Measurements from ENCODE around the gene CFAP91. TPM values are rescaled to one million over a fixed set of nuclear protein-coding genes. Genes with fewer than 3 reads are reported as not detected.

Gene CFAP91
- total and polyA plus RNA-seq, 2 experiments from 2014 or later, result 2.4 to 3.7 TPM

GRCh38 chr3:119659606-119660291 lies 43.1 kb upstream of the CFAP91 start:
- no peak for ATAC-seq
- Histone ChIP-seq H4K20me1 (replicated peaks; ENCODE audit: insufficient read depth) (no peaks in the 10 kb centered on the region), H3K4me1 (ENCODE audit: insufficient read depth) (no peaks in the 10 kb centered on the region), H3K27ac (ENCODE audit: low read depth) (no peak overlapping the region), H3K4me2 (no peak overlapping the region), H3K27me3 (ENCODE audit: insufficient read depth) (no peaks in the 10 kb centered on the region), H3K36me3 (ENCODE audit: insufficient read depth) (no peaks in the 10 kb centered on the region), H3K4me3 (no peak overlapping the region), H3F3A (replicated peaks; ENCODE audit: low read depth) (no peaks in the 10 kb centered on the region), H3K9me2 (ENCODE audit: insufficient read depth) (no peaks in the 10 kb centered on the region), H3K79me2 (replicated peaks; ENCODE audit: insufficient read depth) (no peaks in the 10 kb centered on the region), H2AFZ (no peak overlapping the region)
- Mint-ChIP-seq H3K4me1 (peaks cover 2% of the 10 kb centered on the region), H3K36me3 (ENCODE audit: low read depth) (no peaks in the 10 kb centered on the region), H3K4me3 (no peak overlapping the region), H3K27ac (no peak overlapping the region; the same call in 1 of the 2 replicates), H3K9me3 (no peaks in the 10 kb centered on the region), H3K27me3 (ENCODE audit: insufficient read depth, low read depth, poor library complexity) (no peaks in the 10 kb centered on the region)
- DNase-seq (ENCODE audit: low spot score), result no peak
- TF ChIP-seq REST (IDR thresholded peaks at IDR 0.05; ENCODE audit: unreplicated experiment) (no peak), STAT1 (IDR thresholded peaks at IDR 0.05; ENCODE audit: unreplicated experiment) (no peak), ZNF331 (CRISPR knock-in tag; IDR thresholded peaks at IDR 0.05; ENCODE audit: low read depth) (no peak), ZNF114 (CRISPR knock-in tag; IDR thresholded peaks at IDR 0.05) (no peak), POLR2AphosphoS5 (IDR thresholded peaks at IDR 0.05; ENCODE audit: low read depth) (no peak), JUNB (IDR thresholded peaks at IDR 0.05; ENCODE audit: unreplicated experiment) (no peak), EZH2phosphoT487 (IDR thresholded peaks at IDR 0.05; ENCODE audit: unreplicated experiment) (no peak)

- Mint-ChIP-seq H3K27me3 (ENCODE audit: insufficient read depth, low read depth, poor library complexity) (no peaks in the 10 kb centered on the region), H3K9me3 (no peaks in the 10 kb centered on the region), H3K36me3 (ENCODE audit: low read depth) (no peaks in the 10 kb centered on the region), H3K4me1 (peaks cover 2% of the 10 kb centered on the region), H3K4me3 (no peak within 1 kb of the TSS), H3K27ac (no peak within 1 kb of the TSS; the same call in 1 of the 2 replicates)
- H3K79me2 ChIP-seq (replicated peaks; ENCODE audit: insufficient read depth), result no peaks in the 10 kb centered on the region
- no peak within 1 kb of the TSS for H3K4me2 ChIP-seq
- H3K4me3 ChIP-seq, result no peak within 1 kb of the TSS
- no peaks in the 10 kb centered on the region for H3K4me1 ChIP-seq (ENCODE audit: insufficient read depth)
- H3K27ac ChIP-seq (ENCODE audit: low read depth), result no peak within 1 kb of the TSS
- H3K27me3 ChIP-seq (ENCODE audit: insufficient read depth), result no peaks in the 10 kb centered on the region
- no peaks in the 10 kb centered on the region for H3F3A ChIP-seq (replicated peaks; ENCODE audit: low read depth)
- H3K9me2 ChIP-seq (ENCODE audit: insufficient read depth), result no peaks in the 10 kb centered on the region
- DNase-seq (ENCODE audit: low spot score) (no peak), ATAC-seq (no peak)
- H2AFZ ChIP-seq, result no peak within 1 kb of the TSS
- H4K20me1 ChIP-seq (replicated peaks; ENCODE audit: insufficient read depth), result no peaks in the 10 kb centered on the region
- H3K36me3 ChIP-seq (ENCODE audit: insufficient read depth), result no peaks in the 10 kb centered on the region
- TF ChIP-seq ZNF462 (CRISPR knock-in tag; IDR thresholded peaks at IDR 0.05) (no peak), ZNF331 (CRISPR knock-in tag; IDR thresholded peaks at IDR 0.05; ENCODE audit: low read depth) (no peak), EZH2 (IDR thresholded peaks at IDR 0.05; ENCODE audit: low read depth, unreplicated experiment) (no peak), STAT1 (IDR thresholded peaks at IDR 0.05; ENCODE audit: unreplicated experiment) (no peak), POLR2AphosphoS5 (IDR thresholded peaks at IDR 0.05; ENCODE audit: low read depth) (no peak), ZNF114 (CRISPR knock-in tag; IDR thresholded peaks at IDR 0.05) (no peak)
Measured at GRCh38 chr3:119660474-119661440, 42.1 kb upstream of the CFAP91 start, which contains the start of gene POPDC2. TSS of gene POPDC2 (minus strand) at chr3:119660589. CDS start at chr3:119660423, 166 bp downstream.

All from GM23338 (cell line).